ENCODE data around the gene CSPG5.

GRCh38 chr3:47581835-47582234 lies 3.2 kb upstream of the CSPG5 start:
- TF ChIP-seq, protein P1, sequence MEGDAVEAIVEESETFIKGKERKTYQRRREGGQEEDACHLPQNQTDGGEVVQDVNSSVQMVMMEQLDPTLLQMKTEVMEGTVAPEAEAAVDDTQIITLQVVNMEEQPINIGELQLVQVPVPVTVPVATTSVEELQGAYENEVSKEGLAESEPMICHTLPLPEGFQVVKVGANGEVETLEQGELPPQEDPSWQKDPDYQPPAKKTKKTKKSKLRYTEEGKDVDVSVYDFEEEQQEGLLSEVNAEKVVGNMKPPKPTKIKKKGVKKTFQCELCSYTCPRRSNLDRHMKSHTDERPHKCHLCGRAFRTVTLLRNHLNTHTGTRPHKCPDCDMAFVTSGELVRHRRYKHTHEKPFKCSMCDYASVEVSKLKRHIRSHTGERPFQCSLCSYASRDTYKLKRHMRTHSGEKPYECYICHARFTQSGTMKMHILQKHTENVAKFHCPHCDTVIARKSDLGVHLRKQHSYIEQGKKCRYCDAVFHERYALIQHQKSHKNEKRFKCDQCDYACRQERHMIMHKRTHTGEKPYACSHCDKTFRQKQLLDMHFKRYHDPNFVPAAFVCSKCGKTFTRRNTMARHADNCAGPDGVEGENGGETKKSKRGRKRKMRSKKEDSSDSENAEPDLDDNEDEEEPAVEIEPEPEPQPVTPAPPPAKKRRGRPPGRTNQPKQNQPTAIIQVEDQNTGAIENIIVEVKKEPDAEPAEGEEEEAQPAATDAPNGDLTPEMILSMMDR (conservative IDR thresholded peaks at IDR 0.05; ENCODE audit: low read depth, low read length) = no peak
- TF ChIP-seq EZH2 (IDR thresholded peaks at IDR 0.05; ENCODE audit: low read length, unreplicated experiment) = no peak
- no peak for TF ChIP-seq EZH2phosphoT487 (IDR thresholded peaks at IDR 0.05; ENCODE audit: borderline replicate concordance, low read length)

All from PC-3 (cell line).